Right lobe of liver (tissue), 6 donors: ENCODE measurements around the gene TENM4. TPM values are rescaled to one million over a fixed set of nuclear protein-coding genes. Genes with fewer than 3 reads are reported as not detected.

Source experiments
- ATAC-seq, 4 donors: fragments of 200-7000 bp; cut with Tn5 transposase; one replicate each; pipeline ENCODE4 v1.9.1; 2020; ENCODE audit warnings: mild to moderate bottlenecking in 4 of 4, moderate library complexity in 4 of 4
- DNase-seq, 3 donors: peaks; one replicate each; pipeline ENCODE4 v3.0.0-alpha.2; 2020
- H3K27ac ChIP-seq, 3 donors: fragments of 200-600 bp; one replicate each; pipeline ENCODE4 v1.8.0; 2022
- H3K27me3 ChIP-seq, 2 donors: fragments of 200-600 bp; one replicate each; pipeline ENCODE4 v1.8.0; 2022
- H3K36me3 ChIP-seq, 4 donors: fragments of 200-600 bp; sonication (generic) in 1 of 4; one replicate each; pipeline versions ENCODE4 v1.5.1 to v1.8.0; 2017 to 2022; ENCODE audit warnings: control low read depth in 1 of 4
- H3K4me1 ChIP-seq, 4 donors: fragments of 200-600 bp; sonication (generic) in 1 of 4; one replicate each; pipeline versions ENCODE4 v1.5.1 to v1.8.0; 2017 to 2022; ENCODE audit warnings: control low read depth in 1 of 4
- H3K4me3 ChIP-seq, 3 donors: fragments of 200-600 bp; one replicate each; pipeline ENCODE4 v1.8.0; 2022
- H3K9me3 ChIP-seq, 4 donors: fragments of 200-600 bp; sonication (generic) in 1 of 4; one replicate each; pipeline versions ENCODE4 v1.5.1 to v1.8.0; 2017 to 2022; ENCODE audit warnings: control low read depth in 1 of 4
- CTCF ChIP-seq, 4 donors: fragments of 200-600 bp in 3 of 4; fragments of 450-650 bp in 1 of 4; IDR thresholded peaks; one replicate each; pipeline versions ENCODE4 v1.5.1 to v1.8.0; 2016 to 2022; ENCODE audit warnings: antibody characterized with exemption in 4 of 4, mild to moderate bottlenecking in 2 of 4
- POLR2A ChIP-seq: fragments of 450-650 bp; IDR thresholded peaks from one replicate; pipeline ENCODE4 v1.6.1; 2017; ENCODE audit warnings: antibody characterized with exemption, mild to moderate bottlenecking
- WGBS: methylation state at CpG from one replicate; pipeline ENCODE4 v1.1.6; 2018; ENCODE audit warnings: low coverage, low lambda C conversion rate; ENCODE audit not compliant: insufficient coverage; ENCODE audit errors: missing lambda C conversion rate; 5-methylcytosine and 5-hydroxymethylcytosine counted together
- intact Hi-C, 2 donors: fragments of 100-400 bp; cut with DNase I; formaldehyde crosslinking; loops; one replicate each; pipeline versions ENCODE4 v1.11.2 to v1.14.1; 2022
- total RNA-seq, 6 experiments: library from RNA; depleted of rRNA in 2 of 6; stranded (reverse); fragments of >200 nt in 2 of 6; fragmentation: NEBNext Ultra II Directional in 3 of 6; extraction: Animal tissue kit (Norgen Biotek cat#: 25700) in 3 of 6; gene quantifications; one replicate each; pipeline versions ENCODE4 v1.1.0 to v1.2.4, GENCODE V29; 2016 to 2023
- donor health status: DM: no; HTN: yes; CAD: no.
- donor health status: DM: no; HTN: no; CAD: no.
- donor health status: DM: no; HTN: no; CAD: no.
- donor health status: DM: no; HTN: yes; CAD: no.
- donor health status: DM: no; HTN: yes; CAD: no.

The TENM4 gene
- total RNA-seq, 6 experiments from 2014 or later, result 0.04 to 0.58 (median 0.14) TPM; not detected in 2

GRCh38 chr11:79170321-79170720 is 270.5 kb downstream of the TENM4 start:
- TF ChIP-seq POLR2A (no peak), CTCF (IDR thresholded peaks at IDR 0.05) (no peak)
- Histone ChIP-seq H3K36me3 (no peaks in the 10 kb centered on the region), H3K4me1 (no peaks in the 10 kb centered on the region), H3K27ac (no peak overlapping the region), H3K27me3 (no peaks in the 10 kb centered on the region), H3K9me3 (no peaks in the 10 kb centered on the region), H3K4me3 (no peak overlapping the region)
- ATAC-seq, result no peak
- DNase-seq, result no peak
- intact Hi-C loops, result no loop called here
- WGBS, result 13% methylated on average over 1 of the region's 2 CpGs

GRCh38 chr11:79168530-79169110 is 272.2 kb downstream of the TENM4 start:
- Histone ChIP-seq H3K9me3 (no peaks in the 10 kb centered on the region), H3K27ac (no peak overlapping the region), H3K27me3 (no peaks in the 10 kb centered on the region), H3K4me1 (no peaks in the 10 kb centered on the region), H3K4me3 (no peak overlapping the region), H3K36me3 (no peaks in the 10 kb centered on the region)
- ATAC-seq (no peak), DNase-seq (no peak)
- intact Hi-C loops, result no loop called here
- TF ChIP-seq CTCF (IDR thresholded peaks at IDR 0.05) (no peak), POLR2A (no peak)
- 50% methylated on average over 2 of the region's 3 CpGs for WGBS

GRCh38 chr11:79167510-79168188 is 273.2 kb downstream of the TENM4 start:
- Histone ChIP-seq H3K4me1 (no peaks in the 10 kb centered on the region), H3K36me3 (no peaks in the 10 kb centered on the region), H3K27ac (no peak overlapping the region), H3K4me3 (no peak overlapping the region), H3K9me3 (no peaks in the 10 kb centered on the region), H3K27me3 (no peaks in the 10 kb centered on the region)
- WGBS, result 17% methylated on average over 2 of the region's 3 CpGs
- no peak for TF ChIP-seq POLR2A
- no peak for TF ChIP-seq CTCF (IDR thresholded peaks at IDR 0.05)
- DNase-seq, result no peak
- ATAC-seq, result no peak
- intact Hi-C loops, result no loop called here

- WGBS, result 65% methylated on average over 2 of the region's 2 CpGs
- no peak for TF ChIP-seq POLR2A
- no peak for TF ChIP-seq CTCF (IDR thresholded peaks at IDR 0.05)
- no peaks in the 10 kb centered on the region for H3K9me3 ChIP-seq
- DNase-seq (no peak), ATAC-seq (no peak)
- H3K36me3 ChIP-seq, result no peaks in the 10 kb centered on the region
- no peak overlapping the region for H3K27ac ChIP-seq
- no peaks in the 10 kb centered on the region for H3K4me1 ChIP-seq
- no peaks in the 10 kb centered on the region for H3K27me3 ChIP-seq
- H3K4me3 ChIP-seq, result no peak overlapping the region
- intact Hi-C loops, result no loop called here
These were observed 274.9 kb downstream of the TENM4 start for GRCh38 chr11:79165908-79166307.
